Liver (tissue), 9 donors: ENCODE data around the gene JAML. TPM values are rescaled to one million over a fixed set of nuclear protein-coding genes. Genes with fewer than 3 reads are reported as not detected.

ENCODE experiments used
- DNase-seq: peaks from one replicate; pipeline ENCODE4 v3.0.0-alpha.2; 2017; ENCODE audit warnings: low spot score
- H3K27ac ChIP-seq, 2 donors: one replicate each; pipeline ENCODE4 v1.7.0; 2013; ENCODE audit warnings: inconsistent platforms in 2 of 2, low read length in 2 of 2, control low read depth in 1 of 2, low read depth in 1 of 2, mild to moderate bottlenecking in 1 of 2
- H3K27me3 ChIP-seq, 4 donors: one replicate each; pipeline versions ENCODE4 v1.6.1 to v1.7.0; 2013; ENCODE audit warnings: low read length in 3 of 4, inconsistent platforms in 1 of 4, mild to moderate bottlenecking in 1 of 4, moderate library complexity in 1 of 4; ENCODE audit not compliant: control insufficient read depth in 4 of 4, insufficient read depth in 4 of 4
- H3K36me3 ChIP-seq, 4 donors: one replicate each; pipeline versions ENCODE4 v1.6.1 to v1.7.0; 2013; ENCODE audit warnings: low read length in 3 of 4, mild to moderate bottlenecking in 3 of 4, low read depth in 1 of 4, moderate library complexity in 1 of 4; ENCODE audit not compliant: control insufficient read depth in 4 of 4, insufficient read depth in 3 of 4
- H3K4me1 ChIP-seq, 4 donors: one replicate each; pipeline versions ENCODE4 v1.6.1 to v1.7.0; 2013; ENCODE audit warnings: low read length in 3 of 4, mild to moderate bottlenecking in 3 of 4, moderate library complexity in 1 of 4; ENCODE audit not compliant: control insufficient read depth in 4 of 4, insufficient read depth in 4 of 4
- H3K4me3 ChIP-seq, 3 donors: one replicate each; pipeline versions ENCODE4 v1.6.1 to v1.7.0; 2013; ENCODE audit warnings: low read length in 3 of 3, control low read depth in 1 of 3, low read depth in 1 of 3, mild to moderate bottlenecking in 1 of 3
- H3K9ac ChIP-seq, 2 donors: one replicate each; pipeline ENCODE4 v1.7.0; 2013; ENCODE audit warnings: low read length in 2 of 2, mild to moderate bottlenecking in 2 of 2, moderate library complexity in 2 of 2, control low read depth in 1 of 2, low read depth in 1 of 2
- H3K9me3 ChIP-seq, 4 donors: one replicate each; pipeline versions ENCODE4 v1.6.1 to v1.7.0; 2013; ENCODE audit warnings: low read length in 3 of 4; ENCODE audit not compliant: control insufficient read depth in 4 of 4
- ATF3 ChIP-seq: IDR thresholded peaks from 2 replicates; pipeline ENCODE4 v1.6.1; 2016; ENCODE audit warnings: antibody characterized with exemption
- CTCF ChIP-seq: fragments of 150-350 bp; IDR thresholded peaks from 2 replicates; pipeline ENCODE4 v1.5.1; 2017; ENCODE audit warnings: improper control_type of control experiment, low read depth, low read length; ENCODE audit not compliant: missing input control
- EGR1 ChIP-seq, 2 donors: IDR thresholded peaks; 2 replicates each; pipeline ENCODE4 v1.6.1; 2016 to 2018; ENCODE audit warnings: antibody characterized with exemption in 2 of 2, low read depth in 2 of 2
- FOXA1 ChIP-seq: IDR thresholded peaks from 2 replicates; pipeline ENCODE4 v1.6.1; 2016; ENCODE audit warnings: antibody characterized with exemption
- GABPA ChIP-seq, 2 donors: IDR thresholded peaks in 1 of 2; conservative IDR thresholded peaks in 1 of 2; 2 replicates each; pipeline ENCODE4 v1.6.1; 2016; ENCODE audit warnings: antibody characterized with exemption in 2 of 2, mild to moderate bottlenecking in 1 of 2, moderate library complexity in 1 of 2
- HNF4A ChIP-seq, 2 donors: conservative IDR thresholded peaks; 2 replicates each; pipeline ENCODE4 v1.6.1; 2016; ENCODE audit warnings: antibody characterized with exemption in 2 of 2, mild to moderate bottlenecking in 2 of 2
- HNF4G ChIP-seq: IDR thresholded peaks from 2 replicates; pipeline ENCODE4 v1.6.1; 2016; ENCODE audit warnings: antibody characterized with exemption
- JUND ChIP-seq, 2 donors: IDR thresholded peaks; 2 replicates each; pipeline ENCODE4 v1.6.1; 2016; ENCODE audit warnings: antibody characterized with exemption in 2 of 2
- MAX ChIP-seq: IDR thresholded peaks from 2 replicates; pipeline ENCODE4 v1.6.1; 2016; ENCODE audit warnings: antibody characterized with exemption
- NR2F2 ChIP-seq: IDR thresholded peaks from 2 replicates; pipeline ENCODE4 v1.6.1; 2016; ENCODE audit warnings: antibody characterized with exemption
- RAD21 ChIP-seq, 2 donors: IDR thresholded peaks; 2 replicates each; pipeline ENCODE4 v1.6.1; 2016; ENCODE audit warnings: antibody characterized with exemption in 2 of 2, mild to moderate bottlenecking in 2 of 2
- REST ChIP-seq: IDR thresholded peaks from 2 replicates; pipeline ENCODE4 v1.6.1; 2016; ENCODE audit warnings: antibody characterized with exemption, mild to moderate bottlenecking
- RXRA ChIP-seq, 2 donors: IDR thresholded peaks; 2 replicates each; pipeline ENCODE4 v1.6.1; 2017 to 2018; ENCODE audit warnings: antibody characterized with exemption in 2 of 2, mild to moderate bottlenecking in 1 of 2
- SP1 ChIP-seq: IDR thresholded peaks from 2 replicates; pipeline ENCODE4 v1.6.1; 2018; ENCODE audit warnings: antibody characterized with exemption, mild to moderate bottlenecking
- YY1 ChIP-seq: IDR thresholded peaks from 2 replicates; pipeline ENCODE4 v1.6.1; 2016; ENCODE audit warnings: antibody characterized with exemption, mild to moderate bottlenecking
- ZBTB33 ChIP-seq: IDR thresholded peaks from 2 replicates; pipeline ENCODE4 v1.6.1; 2016; ENCODE audit warnings: antibody characterized with exemption
- WGBS: extraction: QIAGEN DNeasy Blood & Tissue Kit; methylation state at CpG from one replicate; pipeline ENCODE4 v1.1.7; 2013; 5-methylcytosine and 5-hydroxymethylcytosine counted together
- polyA plus RNA-seq, 2 donors: library from polyadenylated mRNA; stranded (reverse) in 1 of 2; unstranded in 1 of 2; fragments of 200-250 nt in 1 of 2; fragments of >200 nt in 1 of 2; fragmentation: Nextera tagmentation in 1 of 2; extraction: Ambion mirVana in 1 of 2; gene quantifications; one replicate each; pipeline versions ENCODE4 v1.2.1 to v1.2.3, GENCODE V29; 2013 to 2015
- total RNA-seq, 2 donors: library from RNA; depleted of rRNA; stranded (reverse); fragments of >200 nt; gene quantifications; one replicate each; pipeline ENCODE4 v1.2.3, GENCODE V29; 2014
- donor health status: healthy.
- donor health status: healthy.
- donor health status: healthy.
- donor health status: healthy.
- donor health status: healthy.

JAML gene
- total and polyA plus RNA-seq, 4 donors: 2.2 to 13.5 (median 6.5) TPM

GRCh38 chr11:118274186-118274585 is 49.4 kb upstream of the JAML start:
- H3K36me3 ChIP-seq: no peaks in the 10 kb centered on the region
- 81% methylated on average over 2 of the region's 2 CpGs for WGBS
- no peak overlapping the region for H3K27ac ChIP-seq
- no peak overlapping the region for H3K4me3 ChIP-seq
- H3K4me1 ChIP-seq: no peaks in the 10 kb centered on the region
- H3K27me3 ChIP-seq: no peaks in the 10 kb centered on the region
- H3K9ac ChIP-seq: no peak overlapping the region
- TF ChIP-seq REST: no peak
- no peak for TF ChIP-seq YY1
- TF ChIP-seq HNF4A (conservative IDR thresholded peaks at IDR 0.05): no peak
- TF ChIP-seq CTCF: no peak
- TF ChIP-seq SP1: no peak
- no peak for TF ChIP-seq RAD21 (IDR thresholded peaks at IDR 0.05)
- TF ChIP-seq RXRA (IDR thresholded peaks at IDR 0.05): no peak
- TF ChIP-seq EGR1 (IDR thresholded peaks at IDR 0.05; ENCODE audit: low read depth in 2 of 2): no peak
- no peak for TF ChIP-seq ATF3
- no peak for TF ChIP-seq MAX
- TF ChIP-seq HNF4G: no peak
- no peak for TF ChIP-seq FOXA1
- TF ChIP-seq GABPA (IDR thresholded peaks at IDR 0.05 in 1 of 2, conservative IDR thresholded peaks at IDR 0.05 in 1 of 2): no peak
- H3K9me3 ChIP-seq: no peaks in the 10 kb centered on the region
- no peak for DNase-seq

GRCh38 chr11:118272001-118272400 is 47.2 kb upstream of the JAML start:
- Histone ChIP-seq H3K27me3 (no peaks in the 10 kb centered on the region), H3K4me3 (no peak overlapping the region), H3K9ac (no peak overlapping the region), H3K36me3 (no peaks in the 10 kb centered on the region), H3K27ac (no peak overlapping the region), H3K9me3 (no peaks in the 10 kb centered on the region), H3K4me1 (no peaks in the 10 kb centered on the region)
- DNase-seq: no peak
- 73% methylated on average over 2 of the region's 2 CpGs for WGBS
- TF ChIP-seq GABPA (IDR thresholded peaks at IDR 0.05 in 1 of 2, conservative IDR thresholded peaks at IDR 0.05 in 1 of 2): no peak
- TF ChIP-seq JUND (IDR thresholded peaks at IDR 0.05): no peak
- no peak for TF ChIP-seq YY1
- TF ChIP-seq NR2F2: no peak
- no peak for TF ChIP-seq ZBTB33
